Activated effector memory CD4-positive, alpha-beta T cell treated with Interleukin-2 at 50 U/mL for 16 hours (primary cell): ENCODE results near the gene NIPAL3.

Experiments
- DNase-seq: peaks from one replicate; pipeline ENCODE4 v3.0.0-alpha.2; 2020

The NIPAL3 gene

GRCh38 chr1:24391882-24392603 is 23.6 kb upstream of the NIPAL3 start:
- peak; percentile 59 for DNase-seq

- DNase-seq, result no peak
These were observed 23.0 kb upstream of the NIPAL3 start for GRCh38 chr1:24392604-24392946.

- no peak for DNase-seq
These were observed 22.5 kb upstream of the NIPAL3 start for GRCh38 chr1:24392982-24393650.

GRCh38 chr1:24393892-24394291 is 21.7 kb upstream of the NIPAL3 start:
- DNase-seq, result no peak

- DNase-seq, result no peak
These were observed 15.5 kb upstream of the NIPAL3 start for GRCh38 chr1:24400065-24400464.

- no peak for DNase-seq
These were observed 11.8 kb upstream of the NIPAL3 start for GRCh38 chr1:24403806-24404205.

- DNase-seq, result no peak
These were observed 8.8 kb upstream of the NIPAL3 start for GRCh38 chr1:24406788-24407187.

GRCh38 chr1:24409535-24409934 is 6.1 kb upstream of the NIPAL3 start:
- DNase-seq, result no peak

- DNase-seq, result no peak
These were observed 4.9 kb upstream of the NIPAL3 start for GRCh38 chr1:24410750-24411149.

GRCh38 chr1:24411963-24412362 is 3.6 kb upstream of the NIPAL3 start:
- no peak for DNase-seq

- DNase-seq, result no peak
These were observed 3.2 kb upstream of the NIPAL3 start for GRCh38 chr1:24412408-24412807.

GRCh38 chr1:24413350-24414163 is 2.0 kb upstream of the NIPAL3 start, which contains the start of gene STPG1:
Gene STPG1, minus strand, starts transcription at chr1:24413782. Its CDS starts 12,394 bp downstream, at chr1:24401388.
- DNase-seq, result peak; percentile 67

GRCh38 chr1:24414775-24415333 is 748 bp upstream of the NIPAL3 start:
- DNase-seq, result no peak

GRCh38 chr1:24415910-24416665 is 486 bp downstream of the NIPAL3 start:
- DNase-seq, result no peak

- peak; percentile 34 for DNase-seq
These were observed 1.2 kb downstream of the NIPAL3 start for GRCh38 chr1:24416666-24417391.

GRCh38 chr1:24417681-24418080 is 2.1 kb downstream of the NIPAL3 start:
- DNase-seq, result no peak

- DNase-seq, result no peak
These were observed 3.5 kb downstream of the NIPAL3 start for GRCh38 chr1:24418898-24419628.

GRCh38 chr1:24420547-24420946 is 4.9 kb downstream of the NIPAL3 start:
- no peak for DNase-seq

GRCh38 chr1:24421502-24421901 is 5.9 kb downstream of the NIPAL3 start:
- DNase-seq, result no peak

GRCh38 chr1:24424207-24424606 is 8.6 kb downstream of the NIPAL3 start:
- DNase-seq, result no peak

- no peak for DNase-seq
These were observed 9.4 kb downstream of the NIPAL3 start for GRCh38 chr1:24424990-24425389.
